ENCODE data around the gene AMFR.

The AMFR gene

DNA sequence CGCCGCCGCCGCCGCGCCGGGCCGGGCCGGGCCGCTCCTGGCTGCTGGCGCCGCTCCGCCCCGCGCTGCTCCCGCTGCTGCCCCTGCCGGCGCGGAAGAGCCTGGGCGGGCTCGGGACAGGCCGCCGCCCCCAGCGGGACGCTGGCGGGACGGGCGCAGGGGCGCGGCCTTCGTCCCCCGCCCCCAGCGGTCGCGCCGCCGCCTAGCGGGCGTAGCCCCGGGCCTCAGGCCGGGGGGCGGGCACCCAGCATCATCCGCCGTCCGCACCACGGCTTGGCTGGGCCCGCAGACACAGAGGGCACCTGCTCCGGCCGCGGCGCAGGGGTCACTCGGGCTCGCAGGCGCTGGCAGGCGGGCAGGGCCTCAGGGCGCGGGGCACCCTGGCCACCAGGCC lies at the start of gene AMFR:
TSS of gene AMFR (minus strand) at position 107 of the 394 bp plus-strand sequence. CDS start 218 bp downstream, outside the sequence.
- DNase-seq, result peak; percentile 59

DNA sequence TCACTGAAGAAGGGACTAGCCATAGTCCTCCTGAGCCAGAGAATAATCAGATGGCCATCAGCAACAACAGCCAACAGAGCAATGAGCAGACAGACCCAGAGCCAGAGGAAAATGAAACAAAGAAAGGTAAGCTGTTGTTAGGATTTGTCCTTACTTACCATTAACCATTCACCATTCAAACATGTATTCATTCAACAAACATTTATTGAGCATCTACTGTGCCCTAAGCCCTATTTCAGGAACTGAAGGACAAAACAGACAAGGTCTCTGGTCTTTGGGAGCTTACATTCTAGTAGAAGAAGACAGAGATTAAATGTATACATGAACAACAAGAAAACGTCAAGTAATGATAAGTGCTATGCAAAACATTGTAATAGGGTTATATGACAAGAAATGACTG lies 45.3 kb upstream of the AMFR start:
- no peak for DNase-seq

DNA sequence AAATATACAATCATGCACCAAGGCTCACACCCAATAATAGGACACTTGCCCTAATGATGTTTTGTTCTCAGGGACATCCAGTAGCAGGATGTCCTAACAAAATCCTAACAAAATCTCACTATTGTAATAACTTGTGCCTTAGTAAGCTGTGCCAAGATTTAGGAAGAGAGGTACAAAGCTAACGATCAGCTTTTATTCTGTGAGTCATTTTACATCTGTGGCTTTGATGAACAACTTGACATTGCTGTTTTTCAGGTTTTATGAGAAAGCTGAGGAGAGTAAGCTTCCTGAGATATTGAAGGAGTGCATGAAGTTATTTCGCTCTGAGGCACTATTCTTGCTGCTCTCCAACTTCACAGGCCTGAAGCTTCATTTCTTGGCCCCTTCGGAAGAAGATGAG lies 44.9 kb upstream of the AMFR start:
- no peak for DNase-seq

DNA sequence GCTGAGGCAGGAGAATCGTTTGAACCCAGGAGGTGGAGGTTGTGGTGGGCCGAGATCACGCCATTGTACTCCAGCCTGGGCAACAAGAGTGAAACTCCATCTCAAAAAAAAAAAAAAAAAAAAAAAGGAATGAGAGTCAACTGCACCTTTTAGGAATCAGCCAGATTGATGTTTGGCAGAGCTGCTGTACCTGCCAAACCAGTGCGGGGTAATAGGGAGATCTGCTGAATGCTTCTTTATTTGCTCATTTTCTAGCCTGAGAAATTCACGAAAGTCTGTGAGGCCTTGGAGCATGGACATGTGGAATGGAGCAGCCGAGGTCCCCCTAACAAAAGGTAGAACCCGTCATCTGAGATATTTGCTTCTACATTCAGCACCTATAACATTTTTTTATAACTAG lies 44.4 kb upstream of the AMFR start:
- DNase-seq, result no peak

DNA sequence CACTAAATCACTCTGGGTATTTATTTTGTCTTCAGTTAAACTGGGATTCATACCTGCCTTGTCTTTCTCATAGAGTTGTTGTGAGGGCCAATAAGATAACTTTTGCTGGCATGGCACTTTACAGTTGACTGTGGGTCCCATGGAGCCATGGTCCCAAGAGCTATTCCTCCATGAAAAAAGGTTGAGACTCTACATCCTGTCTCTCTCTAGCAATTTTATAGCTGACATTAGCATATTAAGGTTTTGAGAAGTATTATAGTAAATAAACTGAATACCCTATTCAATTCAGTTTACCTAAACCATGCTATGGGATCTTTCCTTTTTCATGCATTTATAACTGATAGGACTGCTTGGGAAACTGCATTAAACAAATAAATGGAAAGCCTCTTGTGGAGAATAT lies 43.5 kb upstream of the AMFR start:
- DNase-seq, result no peak

DNA sequence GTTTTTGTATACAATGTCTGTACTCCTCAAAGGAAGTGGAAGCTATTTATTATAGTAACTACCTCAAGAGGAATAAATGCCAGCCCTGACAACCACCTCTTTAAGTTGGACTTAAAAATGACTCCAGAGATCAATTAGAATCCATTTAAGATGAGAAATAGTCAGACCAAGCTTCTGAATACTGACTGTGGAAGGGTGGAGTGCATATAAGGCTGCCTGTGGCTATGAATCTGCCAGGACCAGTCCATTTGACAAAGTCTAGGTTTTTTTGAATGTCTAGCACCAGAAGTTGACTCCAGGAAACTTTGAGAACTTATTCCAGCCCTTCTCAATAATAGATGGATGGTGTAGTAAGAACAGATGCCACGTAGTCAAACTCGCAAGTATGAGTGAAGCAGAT lies 41.0 kb upstream of the AMFR start:
- DNase-seq, result no peak

DNA sequence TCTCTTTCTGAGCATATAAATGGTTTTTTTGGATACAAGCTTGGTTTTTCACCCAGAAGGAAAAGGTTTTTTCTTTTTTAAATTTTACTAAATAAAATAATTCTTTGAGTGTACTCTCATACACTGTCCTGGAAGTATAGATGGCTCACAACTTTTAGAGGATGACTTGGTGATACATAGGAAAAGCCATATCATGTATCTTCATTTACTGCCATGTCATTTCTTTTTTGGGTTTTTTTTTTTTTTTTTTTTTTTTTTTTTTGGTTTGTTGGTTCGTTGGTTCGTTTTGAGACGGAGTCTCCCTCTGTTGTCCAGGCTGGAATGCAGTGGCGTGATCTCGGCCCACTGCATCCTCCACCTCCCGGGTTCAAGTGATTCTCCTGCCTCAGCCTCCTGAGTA lies 37.8 kb upstream of the AMFR start:
- DNase-seq, result no peak

DNA sequence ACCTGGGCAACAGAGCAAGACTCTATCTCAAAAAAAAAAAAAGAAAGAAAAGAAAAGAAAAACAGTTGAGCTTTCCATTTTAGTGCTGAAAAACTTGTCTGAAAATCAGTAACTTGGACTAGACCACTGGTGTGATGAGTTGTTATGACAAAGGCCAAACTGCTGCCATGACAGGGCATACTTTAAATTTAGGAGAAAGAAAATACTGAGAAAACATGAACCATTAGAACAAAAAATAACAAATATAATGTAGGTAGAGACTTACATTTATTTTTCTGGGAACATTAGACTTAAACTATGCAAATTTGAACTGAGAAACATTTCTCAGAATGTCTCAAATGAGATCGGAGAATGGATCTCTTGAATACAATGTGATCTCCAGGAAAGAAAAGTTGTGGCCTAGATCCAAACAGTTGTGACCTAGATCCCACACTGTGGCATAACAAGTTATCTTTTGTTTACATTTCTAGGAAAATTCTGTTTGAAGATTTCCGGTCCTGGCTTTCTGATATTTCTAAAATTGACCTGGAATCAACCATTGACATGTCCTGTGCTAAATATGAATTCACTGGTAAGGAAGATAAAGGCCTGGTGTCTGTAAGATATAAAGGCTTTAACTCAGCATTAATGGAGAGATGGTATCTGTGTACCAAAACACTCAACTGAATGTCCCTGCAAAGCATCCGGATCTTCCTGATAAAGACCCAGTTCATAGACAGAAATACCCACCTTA lies 36.9 kb upstream of the AMFR start:
- no peak for DNase-seq

DNA sequence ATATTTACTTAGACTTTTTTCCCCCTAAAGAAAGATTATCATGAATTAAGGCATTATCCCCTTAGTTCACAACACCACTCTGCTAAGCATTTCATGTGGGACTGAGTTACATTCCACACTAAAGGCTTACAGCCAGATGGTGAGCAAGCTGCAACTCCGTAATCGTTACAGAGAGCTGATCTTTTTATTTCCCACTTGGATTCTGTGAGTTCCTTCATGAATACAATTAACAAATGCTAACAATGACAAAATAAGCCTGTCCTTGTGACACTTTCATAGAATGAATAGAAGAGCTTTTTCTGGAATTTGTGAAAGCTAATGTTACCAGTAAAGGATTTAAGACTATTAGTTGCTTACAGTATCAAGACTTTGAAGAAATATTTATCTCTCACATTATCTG lies 34.8 kb upstream of the AMFR start:
- DNase-seq, result no peak

DNA sequence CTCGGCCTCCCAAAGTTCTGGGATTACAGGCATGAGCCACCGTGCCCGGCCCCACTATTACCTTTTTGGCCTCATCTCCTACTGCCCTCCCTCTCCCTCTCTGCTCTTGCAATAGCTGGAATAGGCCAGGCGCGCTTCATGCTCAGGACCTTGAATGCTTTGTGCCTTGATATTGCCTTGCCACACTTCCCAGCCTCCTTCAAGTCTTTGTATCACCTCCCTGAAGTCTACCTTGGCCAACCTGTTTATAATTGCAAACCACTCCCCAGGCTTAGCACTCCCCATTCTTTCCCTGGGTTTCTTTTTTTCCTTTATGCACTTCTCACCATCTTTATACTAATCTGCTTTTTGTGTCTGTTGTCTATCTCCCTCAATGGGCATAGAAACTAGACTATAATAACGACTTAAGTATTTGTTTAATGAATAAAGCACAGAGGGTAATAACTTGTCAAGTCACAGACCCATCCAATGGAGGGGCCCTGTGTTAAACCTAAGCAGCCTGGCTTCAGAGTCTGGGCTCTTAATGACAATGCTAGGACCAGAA lies 32.7 kb upstream of the AMFR start:
- no peak for DNase-seq

DNA sequence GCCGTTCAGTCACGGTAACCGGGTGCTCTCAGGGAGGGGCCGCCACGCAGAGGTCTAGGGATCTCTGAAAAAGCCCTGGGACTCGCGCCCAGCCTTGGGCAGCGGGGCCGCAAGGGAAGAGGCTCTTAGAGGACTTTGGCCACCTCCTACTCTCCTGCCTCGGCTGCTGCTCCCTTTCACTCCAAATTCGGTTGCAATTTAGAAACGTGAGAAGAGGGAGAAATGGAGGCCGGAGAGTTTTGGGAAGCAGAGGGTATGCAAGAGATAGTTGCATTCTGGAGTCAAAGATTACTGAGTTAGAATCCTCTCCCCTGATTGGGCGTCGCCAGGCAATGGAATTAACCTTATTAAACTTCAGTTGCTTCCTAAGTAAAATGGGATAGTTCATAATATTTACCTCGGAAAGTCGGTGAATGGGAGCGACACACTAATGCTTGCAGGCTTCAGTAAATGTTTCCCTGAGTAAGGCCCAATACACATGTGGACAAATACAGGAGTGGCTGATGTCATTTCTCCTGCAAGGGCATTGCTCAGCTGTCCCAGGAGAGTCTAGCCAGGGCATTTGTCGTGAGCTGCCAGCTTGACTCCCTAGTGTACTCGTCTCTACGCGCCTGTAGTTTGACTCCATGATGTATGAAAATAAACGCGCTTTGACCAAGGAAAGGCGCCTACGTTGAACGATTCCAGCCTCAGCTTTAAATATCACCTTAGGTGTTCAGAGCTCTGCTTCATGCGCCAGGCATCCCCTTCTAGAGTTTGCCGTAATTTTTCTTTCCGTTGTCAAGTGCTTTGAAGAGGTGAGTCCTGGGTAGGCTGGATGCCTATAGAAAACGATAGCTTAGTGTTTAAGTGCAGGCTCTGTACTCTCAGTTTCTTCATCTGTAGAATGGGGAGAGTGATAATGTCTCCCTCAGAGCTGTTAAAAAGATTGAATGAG lies 26.7 kb upstream of the AMFR start:
- peak; percentile 89 for DNase-seq

DNA sequence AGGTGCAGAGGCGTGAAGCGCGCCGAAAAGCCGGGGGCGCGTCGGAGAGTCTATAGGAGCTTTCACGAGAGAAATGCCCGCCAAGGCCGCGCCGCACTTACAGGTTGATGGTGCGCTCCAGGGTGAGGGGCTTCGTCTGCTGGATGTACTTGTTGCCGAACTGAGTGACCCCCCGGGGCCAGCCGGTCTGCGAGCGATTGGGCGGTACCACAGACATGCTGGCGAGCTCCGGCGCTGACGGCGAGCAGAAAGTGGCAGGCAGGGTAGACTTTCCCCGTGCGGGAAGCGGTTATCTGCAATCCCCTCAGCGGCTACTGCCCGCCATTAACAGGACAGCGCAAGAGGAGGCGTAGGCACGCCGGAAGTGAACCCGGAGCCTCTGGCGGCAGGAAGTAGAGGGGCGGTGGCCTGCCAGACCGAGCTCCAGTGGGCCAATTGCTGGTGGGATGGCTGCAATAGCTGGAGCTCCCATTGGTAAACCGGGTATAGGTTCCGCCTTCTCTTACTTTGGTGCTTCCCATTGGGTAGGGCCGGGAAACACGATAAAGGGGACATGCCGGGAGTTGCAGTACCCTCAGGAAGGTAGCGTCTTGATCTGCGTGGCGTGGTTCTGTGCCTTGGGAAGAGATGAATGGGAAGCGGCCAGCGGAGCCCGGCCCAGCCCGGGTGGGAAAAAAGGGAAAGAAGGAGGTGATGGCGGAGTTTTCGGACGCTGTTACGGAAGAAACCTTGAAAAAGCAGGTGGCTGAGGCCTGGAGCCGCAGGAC lies 25.8 kb upstream of the AMFR start, which contains the start of the genes NUDT21 and OGFOD1:
TSS of gene NUDT21 (minus strand) at position 347 of the 767 bp plus-strand sequence. CDS start at position 217, 130 bp downstream.
TSS of gene OGFOD1 (plus strand) at position 569 of the 767 bp plus-strand sequence. CDS start at position 628, 59 bp downstream.
- peak; percentile 95 for DNase-seq

DNA sequence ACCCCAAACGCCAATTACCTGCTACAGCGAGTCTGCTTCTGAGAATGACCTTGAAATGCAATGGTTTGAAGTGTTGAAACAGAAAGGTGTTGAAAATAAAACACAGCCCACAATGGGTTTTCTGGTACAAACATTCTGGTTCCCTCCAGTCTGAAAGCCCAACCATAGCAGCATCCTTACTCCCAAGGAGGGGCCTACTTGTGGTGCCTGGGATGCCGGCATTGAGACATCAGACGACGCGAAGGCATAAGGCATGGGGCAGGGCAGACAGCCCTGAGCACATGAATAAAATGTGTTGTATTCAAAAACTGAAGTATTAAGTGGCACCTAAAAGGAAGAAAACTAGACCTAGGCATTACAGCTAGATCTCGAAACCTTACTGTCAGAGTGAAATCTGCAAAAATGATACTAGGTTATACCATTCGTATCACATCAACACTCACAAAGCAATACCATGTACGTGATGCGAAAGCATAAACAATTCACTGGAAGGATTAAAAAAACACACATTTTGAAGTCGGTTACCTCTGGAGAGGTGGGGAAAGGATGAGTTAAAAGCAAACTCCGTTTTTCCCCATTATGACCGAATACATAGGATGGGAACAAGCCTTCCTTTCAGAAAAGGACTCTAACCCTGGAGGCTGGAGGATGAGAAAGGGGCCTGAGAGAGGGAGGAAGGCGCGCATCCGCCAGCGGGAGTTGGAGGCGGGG lies 25.1 kb upstream of the AMFR start:
- peak; percentile 10 for DNase-seq

DNA sequence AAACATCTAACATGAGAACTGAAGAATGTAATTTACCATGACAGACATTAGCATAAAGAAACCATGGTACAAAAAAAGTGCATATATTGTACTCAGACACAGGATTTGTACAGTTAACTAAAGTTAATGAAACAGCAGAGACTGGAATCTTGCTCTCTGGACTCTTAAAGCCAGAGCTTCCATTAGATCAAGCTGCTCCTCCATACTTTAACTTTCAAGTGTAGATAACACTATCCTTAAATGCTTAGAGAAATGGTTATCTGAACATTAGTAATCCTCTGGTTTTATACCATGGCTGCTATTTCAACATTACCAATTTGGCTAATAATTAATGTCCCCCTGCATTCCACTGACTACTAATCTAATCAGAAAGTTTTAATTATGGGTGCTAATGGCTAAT lies 22.7 kb upstream of the AMFR start:
- no peak for DNase-seq

DNA sequence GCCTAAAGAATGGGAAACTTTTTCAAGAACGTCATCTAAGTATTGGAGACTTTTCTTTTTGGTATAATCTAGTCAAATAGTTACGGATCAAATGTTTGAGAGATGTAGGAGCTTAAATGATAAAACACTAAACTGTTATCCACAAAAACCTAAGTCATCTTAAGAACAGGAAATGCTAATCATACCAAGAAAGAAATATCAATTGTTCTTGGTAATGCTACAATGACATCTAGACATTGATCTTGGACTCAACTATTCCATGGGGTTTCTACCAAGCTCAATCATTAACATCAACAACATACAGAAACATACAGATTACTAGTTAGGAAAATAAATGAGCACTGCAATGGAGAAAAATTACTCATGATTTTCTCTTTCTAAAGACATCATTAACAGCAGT lies 21.9 kb upstream of the AMFR start:
- no peak for DNase-seq

DNA sequence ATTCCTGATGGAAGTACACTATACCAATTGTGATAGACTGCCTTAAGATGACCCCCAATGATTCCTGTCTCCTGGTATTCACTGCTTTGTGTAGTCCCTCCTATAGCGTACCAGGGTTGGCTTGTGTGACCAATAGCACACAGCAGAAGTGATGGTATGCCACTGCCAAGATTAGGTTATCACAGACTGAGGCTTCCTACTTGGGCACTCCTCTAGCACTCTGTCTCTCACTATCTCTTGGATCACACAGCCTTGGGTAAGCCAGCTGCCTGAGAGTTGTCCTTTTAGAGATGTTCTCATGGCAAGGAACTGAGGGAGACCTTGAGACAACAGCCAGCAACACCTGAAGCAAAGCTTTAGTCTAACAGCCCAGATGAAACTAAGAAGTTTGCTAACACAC lies 12.7 kb upstream of the AMFR start:
- DNase-seq, result no peak

DNA sequence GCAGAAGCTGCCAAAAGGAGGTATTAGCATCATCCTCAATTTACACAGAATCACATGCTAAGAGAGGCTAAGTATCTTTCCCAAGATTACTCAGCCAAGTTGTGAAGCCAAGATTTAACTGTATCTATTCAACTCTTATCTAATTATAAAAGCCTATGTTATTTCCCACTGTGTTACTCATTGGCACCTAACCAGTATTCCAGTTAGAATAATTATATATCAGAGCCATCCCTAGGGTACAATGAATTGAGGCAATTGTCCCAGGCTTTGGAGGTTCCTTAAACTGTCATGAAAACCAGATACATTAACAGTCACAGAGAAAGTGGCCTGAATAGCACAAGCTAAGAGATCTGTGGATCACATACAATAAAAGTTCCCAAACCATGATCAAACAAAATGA lies 10.9 kb upstream of the AMFR start:
- DNase-seq, result no peak

DNA sequence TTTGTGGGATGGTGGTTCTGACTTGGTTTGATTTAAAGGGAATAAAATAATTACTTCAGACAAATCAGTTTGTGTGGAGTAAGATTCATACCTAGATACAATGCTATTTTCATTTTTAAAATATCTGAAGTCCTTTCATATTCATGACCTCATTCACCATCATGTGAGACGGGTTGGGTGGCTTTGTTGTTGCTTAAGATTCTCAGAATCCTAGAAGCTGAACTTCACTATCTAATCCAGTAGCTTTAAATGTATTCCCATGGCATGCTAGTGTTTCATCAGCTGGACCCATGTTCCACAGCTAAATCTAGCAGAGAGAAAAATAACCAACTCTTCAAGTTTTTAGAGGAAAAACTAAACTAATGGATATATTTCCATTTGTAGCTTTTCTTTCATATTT lies 2.7 kb upstream of the AMFR start:
- DNase-seq, result no peak

DNA sequence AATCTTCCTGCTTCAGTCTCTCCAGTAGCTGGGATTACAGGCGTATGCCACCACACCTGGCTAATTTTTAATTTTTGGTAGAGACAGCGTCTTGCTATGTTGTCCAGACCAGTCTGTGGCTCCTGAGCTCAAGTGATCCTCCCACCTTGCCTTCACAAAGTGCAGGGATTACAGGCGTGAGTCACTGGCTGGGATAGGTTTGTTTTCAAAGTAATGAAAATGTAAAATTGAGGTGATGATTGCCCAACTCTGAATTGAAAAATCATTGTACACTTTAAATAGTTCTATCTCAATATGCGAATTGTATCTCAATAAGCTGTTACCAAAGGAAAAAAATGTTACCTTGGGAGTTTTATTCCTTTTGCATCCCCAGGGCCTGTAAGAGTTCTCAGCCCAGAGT lies 1.2 kb upstream of the AMFR start:
- no peak for DNase-seq

DNA sequence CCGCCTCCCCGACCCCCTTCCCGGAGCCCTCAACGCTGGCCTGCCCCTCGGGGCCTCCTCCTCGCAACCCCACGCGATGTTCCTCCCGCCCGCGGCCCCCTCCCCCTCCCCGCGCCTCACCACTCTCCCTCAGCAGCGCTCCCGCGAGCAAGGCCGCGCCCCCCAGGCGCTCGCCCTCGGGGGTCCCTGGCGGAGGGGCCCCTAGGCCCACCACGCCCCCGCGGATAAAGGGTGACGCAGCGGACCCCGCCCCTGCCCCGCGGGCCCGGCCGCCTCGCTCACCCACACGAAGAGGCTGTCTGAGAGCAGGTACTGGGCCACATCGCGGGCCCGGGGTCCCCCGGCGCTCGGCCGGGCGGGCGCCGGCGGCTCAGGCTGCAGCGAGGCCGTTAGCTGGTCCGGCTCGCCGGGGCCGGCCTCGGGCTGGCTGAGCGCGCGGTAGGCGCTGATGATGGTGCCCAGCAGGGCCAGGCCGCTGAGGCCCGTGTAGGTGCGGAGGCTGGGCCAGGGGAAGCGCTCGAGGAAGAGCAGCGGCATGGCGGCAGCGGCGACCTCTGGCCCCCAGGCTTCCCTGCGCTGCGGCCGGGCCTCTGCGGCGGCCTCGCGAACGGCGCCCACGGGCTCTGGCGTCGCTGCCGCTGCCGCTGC lies 430 bp downstream of the AMFR start:
- DNase-seq, result peak; percentile 68

DNA sequence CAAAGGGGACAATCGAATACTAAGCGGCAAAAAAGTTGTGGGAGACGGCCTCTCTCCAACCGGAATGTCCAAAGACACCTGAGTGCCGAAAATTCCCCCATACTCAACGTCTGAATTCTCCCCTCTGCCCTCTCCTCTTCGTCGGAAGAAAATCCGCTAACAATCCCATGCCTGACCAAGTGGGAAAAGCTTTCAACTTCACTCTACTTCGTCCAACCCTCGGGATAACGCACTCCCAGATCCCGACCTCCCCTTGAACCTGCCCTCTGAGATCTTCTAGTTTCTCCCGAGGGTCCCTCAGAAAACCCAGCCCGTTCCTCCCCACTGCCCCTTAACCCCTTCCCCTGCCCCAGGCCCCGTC lies 961 bp downstream of the AMFR start:
- peak; percentile 43 for DNase-seq
